ENCODE measurements around the gene CCDC149.

GRCh38 chr4:24778464-24779225 is 134.2 kb downstream of the CCDC149 start:
- no peak for TF ChIP-seq POLR2A (IDR thresholded peaks at IDR 0.05)
- no peak for TF ChIP-seq CTCF (IDR thresholded peaks at IDR 0.05)

All from heart left ventricle (tissue), 13 donors.